Natural killer cell (primary cell): ENCODE measurements around the gene PLCB4. TPM values are rescaled to one million over a fixed set of nuclear protein-coding genes. Genes with fewer than 3 reads are reported as not detected.

Experiments used
- ATAC-seq, 3 donors: fragments of 150-1000 bp in 2 of 3; fragments of 200-7000 bp in 1 of 3; cut with Tn5 transposase; 1 replicate in 1 of 3; 2 replicates in 2 of 3; pipeline ENCODE4 v1.10.0; 2021; ENCODE audit warnings: mild to moderate bottlenecking in 2 of 3, moderate library complexity in 2 of 3
- DNase-seq, 2 donors: peaks; one replicate each; pipeline versions ENCODE4 v3.0.0 to v3.0.0-alpha.2; 2013 to 2021; ENCODE audit warnings: mixed read lengths in 1 of 2
- H3K27ac ChIP-seq: one replicate; pipeline ENCODE4 v1.5.1; 2013; ENCODE audit warnings: mild to moderate bottlenecking, low read length
- H3K27me3 ChIP-seq: one replicate; pipeline ENCODE4 v1.6.1; 2013; ENCODE audit warnings: low read length; ENCODE audit not compliant: control insufficient read depth, insufficient read depth
- H3K36me3 ChIP-seq: one replicate; pipeline ENCODE4 v1.6.1; 2013; ENCODE audit warnings: low read length; ENCODE audit not compliant: control insufficient read depth, insufficient read depth
- H3K4me1 ChIP-seq: one replicate; pipeline ENCODE4 v1.6.1; 2013; ENCODE audit warnings: low read length; ENCODE audit not compliant: control insufficient read depth, insufficient read depth
- H3K4me3 ChIP-seq: one replicate; pipeline ENCODE4 v1.5.1; 2013; ENCODE audit warnings: low read length
- H3K9me3 ChIP-seq: one replicate; pipeline ENCODE4 v1.6.1; 2013; ENCODE audit warnings: low read length; ENCODE audit not compliant: control insufficient read depth, insufficient read depth
- H3K27ac Mint-ChIP-seq, 2 donors: one replicate each; pipeline ENCODE4 v1.8.0; 2022; ENCODE audit warnings: mild to moderate bottlenecking in 2 of 2, mixed read lengths in 2 of 2, moderate library complexity in 1 of 2
- H3K27me3 Mint-ChIP-seq, 2 donors: one replicate each; pipeline ENCODE4 v1.8.0; 2022; ENCODE audit warnings: low read depth in 2 of 2, mixed read lengths in 2 of 2
- H3K36me3 Mint-ChIP-seq: one replicate; pipeline ENCODE4 v1.8.0; 2022; ENCODE audit warnings: mixed read lengths
- H3K4me1 Mint-ChIP-seq, 2 donors: one replicate each; pipeline ENCODE4 v1.8.0; 2022; ENCODE audit warnings: mixed read lengths in 2 of 2
- H3K4me3 Mint-ChIP-seq: one replicate; pipeline ENCODE4 v1.8.0; 2022; ENCODE audit warnings: mild to moderate bottlenecking, moderate library complexity, mixed read lengths
- H3K9me3 Mint-ChIP-seq, 2 donors: one replicate each; pipeline ENCODE4 v1.8.0; 2022; ENCODE audit warnings: mixed read lengths in 2 of 2
- WGBS: methylation state at CpG from one replicate; pipeline ENCODE4 v1.1.7; 2013; ENCODE audit warnings: missing lambda C conversion rate; ENCODE audit not compliant: insufficient coverage; 5-methylcytosine and 5-hydroxymethylcytosine counted together
- intact Hi-C: fragments of 100-400 bp; cut with micrococcal nuclease; formaldehyde crosslinking; loops from one replicate; pipeline ENCODE4 v1.14.2; 2022
- total RNA-seq, 4 donors: library from RNA; stranded (reverse); fragments of 120-200 nt in 1 of 4; gene quantifications; one replicate each; pipeline versions ENCODE4 v1.2.3 to v1.2.4, GENCODE V29; 2013 to 2022
- TF ChIP-seq, protein P1 (sequence below): fragments of 200-600 bp; IDR thresholded peaks from one replicate; pipeline ENCODE4 v1.8.0; 2022; ENCODE audit warnings: antibody characterized with exemption

PLCB4 gene
- total RNA-seq, 3 donors from 2014 or later (not counting 1 experiment from before 2014, with no cell fraction given): 0.05 to 0.40 TPM; not detected in 1

DNA sequence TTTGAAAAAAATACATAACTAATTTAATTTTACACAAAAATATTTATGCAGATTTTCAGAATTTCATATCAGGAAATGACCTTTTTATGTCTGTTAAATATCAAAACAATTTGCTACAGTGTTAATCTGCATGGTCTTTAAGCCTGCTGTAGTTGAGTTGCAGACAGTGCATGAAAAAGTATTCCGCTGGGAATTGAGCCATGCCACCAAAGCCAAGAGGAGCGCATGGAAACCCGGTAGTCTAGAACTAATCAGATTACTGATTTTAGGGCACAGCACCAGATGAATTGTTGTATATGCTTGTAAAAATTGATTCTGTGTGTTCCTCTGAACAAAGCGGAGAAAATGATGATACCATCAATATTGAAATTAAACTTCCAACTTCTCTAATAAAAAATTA lies 411.2 kb downstream of the PLCB4 start:
- Mint-ChIP-seq H3K27me3 (no peaks in the 10 kb centered on the region), H3K36me3 (no peaks in the 10 kb centered on the region), H3K4me1 (no peaks in the 10 kb centered on the region), H3K9me3 (peaks cover 3 to 6% of the 10 kb centered on the region in 2 donors), H3K27ac (no peak overlapping the region), H3K4me3 (no peak overlapping the region)
- Histone ChIP-seq H3K4me1 (no peaks in the 10 kb centered on the region), H3K27me3 (no peaks in the 10 kb centered on the region), H3K4me3 (no peak overlapping the region), H3K36me3 (no peaks in the 10 kb centered on the region), H3K27ac (no peak overlapping the region), H3K9me3 (no peaks in the 10 kb centered on the region)
- intact Hi-C loops: no loop called here
- DNase-seq (no peak), ATAC-seq (no peak)
- TF ChIP-seq, protein P1, sequence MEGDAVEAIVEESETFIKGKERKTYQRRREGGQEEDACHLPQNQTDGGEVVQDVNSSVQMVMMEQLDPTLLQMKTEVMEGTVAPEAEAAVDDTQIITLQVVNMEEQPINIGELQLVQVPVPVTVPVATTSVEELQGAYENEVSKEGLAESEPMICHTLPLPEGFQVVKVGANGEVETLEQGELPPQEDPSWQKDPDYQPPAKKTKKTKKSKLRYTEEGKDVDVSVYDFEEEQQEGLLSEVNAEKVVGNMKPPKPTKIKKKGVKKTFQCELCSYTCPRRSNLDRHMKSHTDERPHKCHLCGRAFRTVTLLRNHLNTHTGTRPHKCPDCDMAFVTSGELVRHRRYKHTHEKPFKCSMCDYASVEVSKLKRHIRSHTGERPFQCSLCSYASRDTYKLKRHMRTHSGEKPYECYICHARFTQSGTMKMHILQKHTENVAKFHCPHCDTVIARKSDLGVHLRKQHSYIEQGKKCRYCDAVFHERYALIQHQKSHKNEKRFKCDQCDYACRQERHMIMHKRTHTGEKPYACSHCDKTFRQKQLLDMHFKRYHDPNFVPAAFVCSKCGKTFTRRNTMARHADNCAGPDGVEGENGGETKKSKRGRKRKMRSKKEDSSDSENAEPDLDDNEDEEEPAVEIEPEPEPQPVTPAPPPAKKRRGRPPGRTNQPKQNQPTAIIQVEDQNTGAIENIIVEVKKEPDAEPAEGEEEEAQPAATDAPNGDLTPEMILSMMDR: no peak
- 99% methylated on average over 4 of the region's 4 CpGs for WGBS

DNA sequence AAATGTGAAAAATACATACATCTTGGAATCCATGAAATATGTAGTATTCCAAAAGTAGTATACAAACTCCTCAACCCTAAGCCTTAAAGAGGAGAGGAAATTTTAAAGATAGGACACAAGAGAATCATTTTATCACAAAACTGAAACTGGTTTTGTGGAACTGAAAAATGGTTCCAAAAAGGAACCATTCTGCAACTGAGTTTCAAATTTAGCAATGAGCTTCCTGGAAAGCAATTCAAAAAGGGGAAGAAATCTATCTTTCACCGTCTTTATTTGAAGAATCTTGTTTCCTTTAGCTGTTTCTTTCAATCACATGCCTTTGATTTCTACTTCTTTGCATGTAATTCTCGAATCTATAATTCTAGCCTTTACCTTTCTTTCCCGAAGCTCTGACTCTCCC lies 413.3 kb downstream of the PLCB4 start:
- Histone ChIP-seq H3K27ac (no peak overlapping the region), H3K9me3 (no peaks in the 10 kb centered on the region), H3K36me3 (no peaks in the 10 kb centered on the region), H3K4me1 (no peaks in the 10 kb centered on the region), H3K27me3 (no peaks in the 10 kb centered on the region), H3K4me3 (no peak overlapping the region)
- TF ChIP-seq, protein P1: no peak
- H3K27me3 Mint-ChIP-seq: peaks cover 0 to 3% of the 10 kb centered on the region in 2 donors
- no peak for DNase-seq
- H3K27ac Mint-ChIP-seq: no peak overlapping the region
- no peak overlapping the region for H3K4me3 Mint-ChIP-seq
- no peaks in the 10 kb centered on the region for H3K4me1 Mint-ChIP-seq
- intact Hi-C loops: no loop called here
- ATAC-seq: no peak
- WGBS: 46% methylated on average over 3 of the region's 3 CpGs
- no peaks in the 10 kb centered on the region for H3K36me3 Mint-ChIP-seq
- peaks cover 3 to 6% of the 10 kb centered on the region in 2 donors for H3K9me3 Mint-ChIP-seq

DNA sequence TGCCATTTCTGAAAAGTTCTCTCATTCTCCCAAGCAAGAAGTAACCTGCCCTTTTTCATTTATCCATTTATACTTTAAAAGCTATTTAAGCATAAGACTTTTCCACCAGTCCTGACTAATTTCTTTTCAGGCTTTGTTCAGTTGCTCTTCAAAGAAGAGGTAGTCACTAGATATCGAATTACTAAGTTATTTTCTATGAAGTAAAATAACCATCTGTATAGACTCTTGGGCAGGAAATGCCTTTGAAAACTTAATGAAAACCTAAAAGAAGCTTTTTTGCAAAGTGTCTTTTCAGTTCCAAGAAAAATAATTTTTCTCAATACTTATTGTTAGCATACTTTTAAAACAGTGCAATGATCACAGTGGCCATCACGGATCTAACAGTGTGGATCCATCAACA lies 414.2 kb downstream of the PLCB4 start:
- intact Hi-C loops: no loop called here
- peaks cover 2 to 3% of the 10 kb centered on the region in 2 donors for H3K9me3 Mint-ChIP-seq
- H3K36me3 ChIP-seq: no peaks in the 10 kb centered on the region
- no peaks in the 10 kb centered on the region for H3K27me3 ChIP-seq
- H3K27me3 Mint-ChIP-seq: peaks cover 0 to 3% of the 10 kb centered on the region in 2 donors
- TF ChIP-seq, protein P1: no peak
- H3K4me3 ChIP-seq: no peak overlapping the region
- H3K4me1 Mint-ChIP-seq: no peaks in the 10 kb centered on the region
- H3K4me3 Mint-ChIP-seq: no peak overlapping the region
- 83% methylated on average over 1 of the region's 2 CpGs for WGBS
- H3K27ac Mint-ChIP-seq: no peak overlapping the region
- no peaks in the 10 kb centered on the region for H3K36me3 Mint-ChIP-seq
- H3K4me1 ChIP-seq: no peaks in the 10 kb centered on the region
- H3K27ac ChIP-seq: no peak overlapping the region
- DNase-seq: no peak
- no peaks in the 10 kb centered on the region for H3K9me3 ChIP-seq
- no peak for ATAC-seq

DNA sequence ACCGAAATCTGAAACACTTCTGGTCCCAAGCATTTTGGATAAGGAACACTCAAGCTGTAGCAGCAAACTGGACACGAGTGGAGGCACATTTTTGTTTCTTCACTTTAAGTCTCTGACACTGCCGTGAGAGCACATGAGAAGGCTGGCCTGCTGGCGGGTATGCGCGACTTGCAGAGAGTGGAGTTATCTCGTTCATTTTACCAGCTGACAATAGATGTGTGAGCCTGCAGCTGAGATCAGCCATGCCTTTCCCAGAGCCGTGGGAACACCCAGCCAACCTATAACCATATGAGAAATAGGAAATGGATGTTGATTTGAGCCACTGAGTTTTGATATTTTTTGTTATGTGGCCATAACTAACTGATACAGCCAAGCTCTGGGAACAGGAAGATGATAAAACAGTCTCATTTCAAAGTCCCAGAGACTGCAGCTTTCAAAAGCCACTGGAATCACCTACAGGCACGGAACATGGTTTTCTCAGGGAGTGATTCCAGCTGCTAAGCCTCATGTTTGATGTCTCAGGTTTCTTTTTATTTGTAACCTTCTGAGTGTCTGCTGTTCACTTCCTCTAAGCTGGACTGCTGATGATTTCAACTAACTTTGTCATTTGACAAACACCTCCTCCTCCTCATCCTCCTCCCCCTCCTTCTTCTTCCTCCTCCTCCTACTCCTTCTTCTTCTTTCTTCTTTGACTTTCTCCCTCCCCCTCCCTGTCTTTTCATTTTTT lies 416.9 kb downstream of the PLCB4 start:
- Mint-ChIP-seq H3K36me3 (no peaks in the 10 kb centered on the region), H3K27me3 (peaks cover 0 to 3% of the 10 kb centered on the region in 2 donors), H3K9me3 (peaks cover 2 to 7% of the 10 kb centered on the region in 2 donors), H3K27ac (no peak overlapping the region), H3K4me1 (no peaks in the 10 kb centered on the region), H3K4me3 (no peak overlapping the region)
- Histone ChIP-seq H3K36me3 (no peaks in the 10 kb centered on the region), H3K27ac (no peak overlapping the region), H3K27me3 (no peaks in the 10 kb centered on the region), H3K4me1 (no peaks in the 10 kb centered on the region), H3K9me3 (no peaks in the 10 kb centered on the region), H3K4me3 (no peak overlapping the region)
- TF ChIP-seq, protein P1: no peak
- WGBS: 84% methylated on average over 9 of the region's 9 CpGs
- intact Hi-C loops: no loop called here
- no peak for ATAC-seq
- DNase-seq: no peak
